K562 (cell line): Measurements from ENCODE around the gene CAST. TPM values are rescaled to one million over a fixed set of nuclear protein-coding genes. Genes with fewer than 3 reads are reported as not detected.

Source experiments
- AFF4 ChIP-seq: sonication (generic); formaldehyde crosslinking; IDR thresholded peaks from 2 replicates; pipeline ENCODE4 v1.8.0; 2023; ENCODE audit warnings: mild to moderate bottlenecking, missing genetic modification reagents
- BHLHE40 ChIP-seq: IDR thresholded peaks from 2 replicates; pipeline ENCODE4 v1.6.1; 2011; ENCODE audit warnings: low read length, improper control_type of control experiment
- CC2D1A ChIP-seq: fragments of 450-650 bp; IDR thresholded peaks from 2 replicates; pipeline ENCODE4 v1.6.1; 2017; ENCODE audit warnings: mild to moderate bottlenecking
- CCAR2 ChIP-seq: fragments of 200-400 bp; formaldehyde crosslinking; IDR thresholded peaks from 2 replicates; pipeline ENCODE4 v1.6.1; 2017; ENCODE audit warnings: mild to moderate bottlenecking, low read depth, low read length
- FOS ChIP-seq: IDR thresholded peaks from 3 replicates; pipeline ENCODE4 v1.6.1; 2011; ENCODE audit not compliant: insufficient read length; ENCODE audit errors: extremely low read depth
- JUNB ChIP-seq: fragments of 450-650 bp; formaldehyde crosslinking; conservative IDR thresholded peaks from 2 replicates; pipeline ENCODE4 v1.4.0; 2020; ENCODE audit warnings: mild to moderate bottlenecking
- JUND ChIP-seq, 2 experiments: IDR thresholded peaks; 2 replicates in 1 of 2; 3 replicates in 1 of 2; pipeline ENCODE4 v1.6.1; 2011; ENCODE audit warnings: borderline replicate concordance in 2 of 2, low read depth in 2 of 2, low read length in 2 of 2, improper control_type of control experiment in 1 of 2, missing biosample characterization in 1 of 2, missing genetic modification characterization in 1 of 2, missing genetic modification reagents in 1 of 2
- LARP7 ChIP-seq: fragments of 450-650 bp; IDR thresholded peaks from 2 replicates; pipeline ENCODE4 v1.6.1; 2016
- NEUROD1 ChIP-seq: fragments of 150-350 bp; IDR thresholded peaks from 2 replicates; pipeline ENCODE4 v1.6.1; 2014; ENCODE audit warnings: borderline replicate concordance, low read length, low read depth; ENCODE audit not compliant: partially characterized antibody
- PCBP1 ChIP-seq: fragments of 200-400 bp; formaldehyde crosslinking; IDR thresholded peaks from 2 replicates; pipeline ENCODE4 v1.6.1; 2018; ENCODE audit warnings: mild to moderate bottlenecking, low read depth, low read length; ENCODE audit not compliant: poor library complexity, severe bottlenecking
- PHB2 ChIP-seq: fragments of 450-650 bp; IDR thresholded peaks from 2 replicates; pipeline ENCODE4 v1.6.1; 2017; ENCODE audit warnings: low read depth
- SOX6 ChIP-seq: fragments of 450-650 bp; IDR thresholded peaks from 2 replicates; pipeline ENCODE4 v1.6.1; 2014; ENCODE audit warnings: mild to moderate bottlenecking
- SP1 ChIP-seq: sonication (generic); formaldehyde crosslinking; IDR thresholded peaks from 2 replicates; pipeline ENCODE4 v1.8.1; 2022; ENCODE audit warnings: mild to moderate bottlenecking, missing genetic modification reagents
- STAT5A ChIP-seq: IDR thresholded peaks from 2 replicates; pipeline ENCODE4 v1.6.1; 2012; ENCODE audit warnings: low read length, inconsistent platforms, borderline replicate concordance
- STAT5B ChIP-seq: fragments of 250-450 bp; sonication (Bioruptor Pico); IDR thresholded peaks from 2 replicates; pipeline ENCODE4 v1.8.0; 2021; ENCODE audit warnings: mild to moderate bottlenecking, inconsistent platforms
- TCF3 ChIP-seq: sonication (generic); formaldehyde crosslinking; IDR thresholded peaks from 2 replicates; pipeline ENCODE4 v1.4.0; 2020; ENCODE audit warnings: mild to moderate bottlenecking, missing genetic modification reagents
- UBTF ChIP-seq, 2 experiments: IDR thresholded peaks; 2 replicates each; pipeline ENCODE4 v1.6.1; 2012; ENCODE audit warnings: improper control_type of control experiment in 2 of 2, low read depth in 2 of 2, low read length in 2 of 2, borderline replicate concordance in 1 of 2
- ZBTB8A ChIP-seq: fragments of 450-650 bp; IDR thresholded peaks from 2 replicates; pipeline ENCODE4 v1.6.1; 2018; ENCODE audit warnings: mild to moderate bottlenecking, moderate library complexity; ENCODE audit not compliant: partially characterized antibody
- ZNF212 ChIP-seq: fragments of 450-650 bp; formaldehyde crosslinking; IDR thresholded peaks from 2 replicates; pipeline ENCODE4 v1.4.0; 2020; ENCODE audit warnings: mild to moderate bottlenecking
- ZNF277 ChIP-seq: fragments of 250-450 bp; sonication (Bioruptor Pico); IDR thresholded peaks from 2 replicates; pipeline ENCODE4 v1.8.0; 2022; ENCODE audit warnings: inconsistent platforms, mild to moderate bottlenecking, moderate library complexity, borderline replicate concordance
- ZNF830 ChIP-seq: fragments of 250-450 bp; sonication (Bioruptor Pico); IDR thresholded peaks from 2 replicates; pipeline ENCODE4 v1.5.0; 2021; ENCODE audit warnings: mild to moderate bottlenecking
- polyA plus RNA-seq, 8 experiments: library from polyadenylated mRNA; depleted of rRNA in 4 of 8; stranded (reverse) in 5 of 8; unstranded in 3 of 8; fragments of >200 nt; fragmentation: Nextera tagmentation in 2 of 8; fragmentation: Illumina TruSeq in 1 of 8; extraction: Ambion mirVana in 2 of 8; extraction: Trizol in 1 of 8; gene quantifications; 2 replicates each; pipeline versions ENCODE4 v1.2.1 to v1.2.3, GENCODE V29; 2011 to 2014; ENCODE audit warnings: inconsistent platforms in 1 of 8, missing spikeins in 1 of 8
- total RNA-seq, 7 experiments: library from RNA; depleted of rRNA in 6 of 7; stranded (reverse); fragments of >200 nt in 6 of 7; fragmentation: Illumina TruSeq in 2 of 7; extraction: Trizol in 2 of 7; gene quantifications; 2 replicates each; pipeline versions ENCODE4 v1.2.1 to v1.2.3, GENCODE V29; 2011 to 2021; ENCODE audit warnings: low replicate concordance in 1 of 7
- TF ChIP-seq, protein P1 (sequence below), 2 experiments: fragments of 250-450 bp in 1 of 2; fragments of 450-650 bp in 1 of 2; sonication (Bioruptor Pico) in 1 of 2; IDR thresholded peaks; 2 replicates each; pipeline versions ENCODE4 v1.6.1 to v1.8.0; 2016 to 2021; ENCODE audit warnings: mild to moderate bottlenecking in 2 of 2, moderate library complexity in 2 of 2, missing compliant biosample characterization in 1 of 2, missing genetic modification characterization in 1 of 2

The CAST gene
- total and polyA plus RNA-seq, 9 of the 15 experiments (the other 6 are each of a cell fraction or from before 2014, with no cell fraction given): 55.5 to 136 (median 86.1) TPM

DNA sequence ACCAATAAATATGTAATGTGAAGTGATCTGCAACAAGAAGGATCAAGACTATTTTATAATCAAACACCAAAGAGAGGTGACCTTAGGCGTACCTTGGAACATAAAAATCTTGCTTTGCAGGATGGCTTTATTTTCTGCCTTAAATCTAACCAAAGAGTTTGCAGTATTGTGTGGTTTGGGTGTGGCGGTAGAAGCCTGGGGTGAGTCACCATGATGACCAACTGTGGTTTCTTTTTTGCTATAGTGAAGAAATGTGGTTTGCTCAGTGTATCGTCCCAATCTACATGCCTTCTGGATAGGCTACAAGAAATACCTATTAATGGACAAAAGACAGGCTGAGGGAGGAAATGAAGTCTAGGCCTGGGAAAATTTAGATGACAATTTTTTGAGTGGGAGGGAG lies 5.1 kb upstream of the CAST start (continued):
- TF ChIP-seq PCBP1 (no peak), LARP7 (no peak), NEUROD1 (no peak), ZBTB8A (no peak), STAT5A (no peak), CCAR2 (no peak), TCF3 (CRISPR knock-in tag) (peak; percentile 42), SP1 (CRISPR knock-in tag) (no peak), ZNF830 (no peak), ZNF277 (CRISPR knock-in tag) (no peak), AFF4 (CRISPR knock-in tag) (no peak), UBTF (IDR thresholded peaks at IDR 0.05; ENCODE audit: borderline replicate concordance in 1 of 2, low read depth in 2 of 2, low read length in 2 of 2) (no peak), JUNB (peak; percentile 75; the same call in 1 of the 2 replicates), BHLHE40 (no peak), SOX6 (0 out of 2 replicates have a peak, but pooled peaks have one; percentile 21), CC2D1A (no peak), STAT5B (no peak), JUND (IDR thresholded peaks at IDR 0.05; ENCODE audit: borderline replicate concordance, low read depth, low read length) (peak; percentile 95), JUND (tag; IDR thresholded peaks at IDR 0.05; ENCODE audit: borderline replicate concordance, low read depth, low read length) (peak; percentile 92), PHB2 (no peak), FOS (peak; percentile 45), ZNF212 (CRISPR knock-in tag) (no peak)
- TF ChIP-seq, protein P1, sequence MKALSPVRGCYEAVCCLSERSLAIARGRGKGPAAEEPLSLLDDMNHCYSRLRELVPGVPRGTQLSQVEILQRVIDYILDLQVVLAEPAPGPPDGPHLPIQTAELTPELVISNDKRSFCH (CRISPR knock-in tag; IDR thresholded peaks at IDR 0.05): no peak
- TF ChIP-seq, protein P1 (tag; IDR thresholded peaks at IDR 0.05): no peak
